Measurements from ENCODE around the gene A4GNT.

GRCh38 chr3:138114988-138115971 lies 16.9 kb downstream of the A4GNT start, which contains the start of gene DZIP1L:
- TF ChIP-seq CTCF (IDR thresholded peaks at IDR 0.05) (peak in 2 of 3 experiments; percentile 23 to 25), POLR2A (IDR thresholded peaks at IDR 0.05) (peak in 1 of 2 donors; percentile 71)

Data from vagina (tissue), 2 donors.